GM19351 (cell line): ENCODE results near the gene SUSD4.

Experiments used
- ATAC-seq: cut with Tn5 transposase; IDR thresholded peaks from one replicate; pipeline ENCODE4 v1.9.1; 2021; ENCODE audit warnings: mild to moderate bottlenecking, moderate library complexity; ENCODE audit not compliant: unreplicated experiment

SUSD4 gene

DNA sequence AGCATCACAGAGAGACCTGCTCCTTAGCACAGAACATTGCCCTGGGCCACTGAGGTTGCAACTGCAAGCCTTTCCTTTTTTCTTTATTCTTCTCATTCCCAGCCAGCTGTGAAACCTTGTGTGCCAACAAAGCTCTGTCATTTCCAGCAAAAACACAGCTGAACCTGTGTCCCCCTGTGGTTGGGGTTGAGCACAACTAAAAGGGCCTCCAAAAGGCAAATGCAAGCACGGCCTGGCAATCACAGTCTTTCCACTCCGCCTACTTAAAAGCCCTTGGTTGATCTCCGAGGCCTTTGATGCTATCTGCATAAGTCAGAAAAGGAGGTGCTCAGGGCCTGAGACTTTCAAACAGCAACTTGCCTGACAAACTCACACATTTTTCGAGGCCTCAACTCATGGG lies 32.7 kb downstream of the SUSD4 start:
- ATAC-seq, result no peak

DNA sequence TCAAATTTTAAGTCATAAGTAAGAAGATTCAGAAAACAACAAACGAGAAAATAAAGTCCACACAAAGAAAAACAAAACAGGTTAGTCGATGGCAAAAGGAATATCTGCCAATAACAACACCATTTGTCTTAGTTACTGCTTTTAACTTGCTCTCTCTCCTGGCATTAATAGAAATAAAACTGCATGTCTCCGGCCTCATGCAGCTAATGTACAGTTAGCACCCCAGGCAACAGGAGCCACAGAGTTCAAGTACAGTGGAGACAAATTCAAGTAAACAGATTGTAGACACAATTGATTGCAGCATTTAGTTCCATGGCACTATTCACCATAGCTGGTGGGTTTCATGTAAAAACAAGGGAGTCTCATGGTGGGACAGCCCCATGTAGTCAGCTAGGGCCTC lies 33.5 kb downstream of the SUSD4 start:
- no peak for ATAC-seq

DNA sequence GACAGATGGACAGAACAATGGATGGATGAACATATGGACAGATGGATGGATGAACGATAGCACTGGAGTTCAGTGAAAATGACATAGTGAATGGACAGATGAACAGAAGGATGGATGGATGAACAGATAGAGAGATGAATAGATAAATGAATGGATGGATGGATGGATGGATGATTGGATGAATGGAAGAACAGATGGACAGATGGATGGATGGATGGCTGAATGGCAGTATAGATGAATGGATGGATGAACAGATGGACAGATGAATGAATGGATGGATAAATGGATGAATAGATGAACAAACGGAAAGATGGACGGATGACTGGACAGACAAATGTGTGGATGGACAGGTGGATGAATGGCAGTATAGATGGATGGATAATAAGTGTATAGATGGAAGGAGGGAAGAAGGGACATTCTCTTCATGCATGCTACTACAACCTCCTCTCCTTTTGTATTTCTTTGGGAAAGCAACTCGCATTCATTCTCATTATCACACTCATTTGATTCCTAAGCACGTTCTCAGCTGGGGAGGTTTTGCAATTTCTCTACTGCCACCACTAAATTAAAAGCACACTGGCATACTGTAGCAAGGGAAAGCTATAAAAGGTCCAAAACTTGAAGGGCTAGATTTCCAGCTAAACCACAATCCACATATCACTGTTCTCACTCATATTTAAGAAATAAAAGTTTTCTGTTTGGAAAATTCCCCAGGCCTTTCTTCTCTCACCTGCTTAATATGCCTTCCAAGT lies 34.1 kb downstream of the SUSD4 start:
- ATAC-seq, result no peak

DNA sequence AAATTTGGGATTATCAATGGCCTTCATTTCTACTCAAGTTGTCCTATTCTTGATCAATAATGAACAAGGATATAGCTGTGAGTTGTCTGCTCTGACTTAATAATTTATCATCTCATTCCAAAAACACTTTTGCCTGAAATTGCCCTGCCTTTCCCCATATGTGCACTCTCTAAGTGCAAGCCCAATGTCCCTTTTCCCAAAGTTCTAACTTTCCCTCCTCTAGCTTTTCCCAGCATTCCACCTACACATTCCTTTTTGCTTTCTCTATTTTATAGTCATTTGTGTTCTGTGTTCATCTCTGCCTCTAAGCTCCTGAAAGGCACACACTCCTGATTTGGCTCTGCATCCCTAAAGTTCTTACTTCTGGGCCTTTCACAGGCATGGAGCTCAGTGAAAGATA lies 34.7 kb downstream of the SUSD4 start:
- no peak for ATAC-seq

DNA sequence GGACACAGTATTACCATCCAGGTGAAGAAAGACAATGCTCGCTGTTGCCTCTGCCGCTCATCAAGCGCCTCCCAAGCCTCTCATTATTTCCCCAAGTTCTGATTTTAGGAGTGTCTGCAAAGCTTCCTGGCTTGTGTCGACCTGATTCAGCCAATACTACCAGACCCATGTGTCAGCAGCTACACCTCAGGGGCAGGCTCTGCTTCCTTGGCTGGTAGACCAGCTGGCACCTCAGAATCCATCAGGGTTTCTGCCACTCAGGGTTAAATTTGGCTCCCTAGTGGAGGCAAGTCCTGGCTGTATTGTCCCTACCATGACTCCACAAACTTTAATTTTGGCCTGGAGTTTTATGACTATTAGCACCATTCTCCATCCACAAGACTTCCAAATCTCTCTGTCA lies 35.4 kb downstream of the SUSD4 start:
- no peak for ATAC-seq

DNA sequence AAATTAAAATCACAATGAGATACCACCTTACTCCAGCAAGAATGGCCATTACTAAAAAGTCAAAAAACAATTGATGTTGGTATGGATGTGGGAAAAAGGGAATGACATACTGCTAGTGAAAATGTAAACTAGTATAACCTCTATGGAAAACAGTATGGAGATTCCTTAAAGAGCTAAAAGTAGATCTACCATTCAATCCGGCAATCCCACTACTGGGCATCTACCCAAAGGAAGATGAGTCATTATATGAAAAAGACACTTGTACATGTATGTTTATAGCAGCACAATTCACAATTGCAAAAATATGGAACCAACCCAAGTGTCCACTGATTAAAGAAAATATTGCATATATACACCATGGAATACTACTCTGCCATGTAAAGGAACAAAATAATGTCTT lies 37.2 kb downstream of the SUSD4 start:
- ATAC-seq, result no peak

DNA sequence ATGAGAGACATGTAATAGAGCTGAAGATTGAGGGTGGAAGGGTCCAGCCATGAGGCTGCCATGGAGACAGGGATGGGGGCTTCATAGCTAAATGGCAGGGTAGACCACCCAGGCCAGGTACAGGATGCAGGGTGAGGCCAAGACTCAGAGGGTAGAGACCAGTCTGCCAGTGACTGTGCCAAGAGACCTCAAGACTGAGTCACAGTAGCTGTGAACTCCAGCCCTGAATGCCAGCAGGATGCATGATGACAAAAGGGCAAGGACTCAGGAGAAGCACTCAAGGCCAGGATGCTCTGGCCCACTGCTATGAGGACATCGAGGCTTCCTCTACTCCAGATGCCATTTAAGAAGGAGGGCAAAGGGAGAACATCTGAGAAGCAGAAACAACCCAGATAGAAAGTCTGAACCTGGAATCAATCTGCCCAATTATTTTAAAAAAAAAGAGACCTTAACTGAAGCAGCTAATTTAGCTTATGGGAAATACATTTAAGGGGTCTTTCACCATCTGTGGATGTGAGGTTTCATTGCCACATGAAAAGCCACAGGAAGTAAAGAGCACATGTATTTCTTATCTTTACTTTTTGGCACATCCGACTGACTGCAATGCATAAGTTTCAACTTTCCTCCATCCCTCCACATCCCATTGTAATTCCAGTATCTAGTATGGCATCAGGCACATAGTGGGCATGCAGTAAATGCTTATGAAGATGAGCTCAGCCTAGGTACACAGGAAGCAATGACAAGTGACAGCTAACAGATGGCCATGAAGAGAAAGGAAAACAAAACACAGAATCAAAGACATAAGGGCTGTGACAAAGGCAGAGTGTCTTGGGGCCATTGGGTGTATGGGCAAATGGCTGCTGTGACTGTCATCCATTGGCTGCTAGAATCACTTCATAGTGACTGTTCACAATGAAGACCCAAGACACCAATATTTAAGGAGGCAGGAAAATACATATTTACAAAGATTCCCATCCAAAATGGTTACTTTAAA lies 40.2 kb downstream of the SUSD4 start:
- ATAC-seq, result no peak

DNA sequence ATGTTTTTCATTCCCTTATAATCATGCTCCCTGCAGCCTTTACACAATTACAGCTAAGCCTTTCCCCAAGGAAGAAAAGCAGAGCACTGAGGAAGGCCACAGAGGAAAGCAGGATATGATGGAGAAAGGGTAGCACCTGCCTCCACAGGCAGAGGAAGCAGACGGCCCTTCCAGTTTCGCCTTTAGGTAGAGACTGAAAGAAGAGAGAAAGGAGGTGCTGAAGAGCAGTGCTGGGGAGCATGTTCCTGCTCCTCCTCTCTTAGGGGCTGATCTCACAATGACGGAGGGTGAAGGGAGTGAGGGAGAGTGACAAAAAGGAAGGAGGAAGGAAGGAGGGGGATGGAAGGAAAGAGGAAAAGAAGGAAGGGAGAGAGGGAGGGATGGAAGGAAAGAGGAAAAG lies 41.1 kb downstream of the SUSD4 start:
- no peak for ATAC-seq

DNA sequence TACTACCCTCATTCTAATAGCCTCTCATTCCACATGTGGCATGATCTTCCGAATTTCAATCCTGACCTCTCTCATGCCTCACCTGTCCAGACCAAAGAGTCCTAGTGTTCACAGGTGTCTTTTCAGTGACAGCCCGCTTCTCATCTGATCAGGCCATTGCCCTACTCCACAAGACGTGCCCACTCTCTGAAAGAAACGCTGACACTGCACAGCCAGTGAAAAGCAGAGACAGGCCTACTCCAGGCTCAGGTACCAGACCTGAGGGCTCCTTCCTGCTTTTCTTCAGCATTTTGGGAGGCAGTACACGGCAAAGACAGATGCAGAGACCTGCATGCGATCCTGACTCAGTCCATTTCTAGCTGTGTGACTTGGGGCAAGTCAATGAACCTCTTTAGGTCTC lies 43.0 kb downstream of the SUSD4 start:
- no peak for ATAC-seq

DNA sequence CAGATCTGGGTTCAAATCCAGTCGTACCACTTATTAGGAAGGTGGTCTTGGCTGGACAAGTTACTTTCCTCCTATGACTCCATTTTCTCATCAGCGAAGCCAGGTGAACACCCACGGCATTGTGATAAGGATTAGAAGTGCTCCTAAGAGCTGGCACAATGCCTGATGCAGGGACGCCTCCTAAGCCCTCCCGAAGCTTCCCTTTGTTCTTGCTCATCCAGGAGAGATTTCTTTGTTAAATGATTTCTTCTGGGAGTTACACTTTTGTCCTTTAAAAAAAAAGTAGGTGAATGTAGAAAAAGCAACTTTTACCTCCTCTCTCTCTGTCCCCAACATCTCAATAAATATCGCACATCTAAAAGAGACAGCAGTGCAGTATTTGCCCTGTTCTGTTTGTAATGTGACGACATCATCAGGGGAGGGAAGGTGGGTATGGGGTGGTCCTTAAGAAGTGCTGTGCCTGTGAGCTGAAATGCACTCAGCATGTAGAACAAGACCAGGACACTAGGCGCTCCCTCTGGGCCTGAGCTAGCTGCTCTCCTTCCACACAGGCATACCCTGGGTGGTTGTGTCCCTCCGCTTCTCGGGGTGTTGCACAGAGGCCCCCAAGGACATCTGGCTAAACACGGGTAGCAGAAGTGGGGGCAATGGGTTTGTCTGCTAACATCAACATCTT lies 43.9 kb downstream of the SUSD4 start:
- ATAC-seq, result no peak

DNA sequence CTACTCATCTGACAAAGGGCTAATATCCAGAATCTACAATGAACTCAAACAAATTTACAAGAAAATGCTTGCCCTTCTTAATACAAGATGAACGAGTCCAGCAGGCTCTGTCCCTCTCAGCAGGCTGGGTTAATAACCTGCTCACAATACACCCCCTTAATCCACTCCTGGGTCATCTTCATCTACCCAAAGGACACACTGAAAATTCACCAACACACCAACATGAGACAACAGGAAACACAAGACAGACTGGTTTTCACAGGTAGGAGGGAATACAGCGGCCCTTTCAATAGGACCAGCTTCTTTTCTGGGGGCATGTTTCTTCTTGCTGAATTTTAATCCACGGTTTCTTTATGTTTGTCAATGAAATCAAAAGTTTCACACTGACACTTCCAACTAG lies 44.6 kb downstream of the SUSD4 start:
- ATAC-seq, result no peak

DNA sequence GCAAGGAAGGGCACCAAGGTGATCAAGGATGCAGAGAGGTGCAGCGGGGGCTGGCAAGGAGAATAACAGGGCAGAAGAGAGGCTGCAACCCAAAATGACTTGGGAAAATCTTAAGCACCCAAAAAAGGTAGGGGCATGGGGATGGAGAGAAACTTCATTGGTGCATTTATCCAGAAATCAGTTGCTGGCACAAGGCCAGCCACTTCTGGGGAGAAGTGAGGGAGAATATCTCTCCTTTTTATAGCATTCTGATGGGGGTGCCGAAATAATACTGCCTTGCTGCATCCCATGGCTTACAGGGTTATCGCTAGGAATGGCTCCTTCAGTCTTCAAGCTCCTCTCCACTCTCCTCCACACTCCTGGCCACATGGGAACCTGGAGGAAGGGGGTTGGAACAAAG lies 47.9 kb downstream of the SUSD4 start:
- ATAC-seq, result no peak

DNA sequence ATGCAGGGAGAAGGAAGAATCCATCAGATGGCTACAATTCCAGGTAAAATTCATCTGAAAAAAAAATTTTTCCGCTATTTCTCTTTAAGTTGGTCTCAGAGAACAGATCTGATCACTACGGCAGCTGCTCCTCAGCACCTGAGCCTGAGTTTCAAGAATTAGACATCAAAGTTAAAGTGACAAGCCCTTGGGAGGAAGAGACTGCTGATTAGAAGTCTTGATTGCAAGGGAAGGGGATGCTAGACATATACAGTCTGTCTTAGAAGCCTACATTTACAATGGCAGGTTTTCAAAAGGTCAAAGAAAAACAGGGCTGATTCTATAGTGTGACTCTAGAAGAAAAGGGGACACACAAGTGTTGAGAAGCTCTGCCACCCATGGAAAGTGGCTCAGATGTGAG lies 48.3 kb downstream of the SUSD4 start:
- ATAC-seq, result no peak

DNA sequence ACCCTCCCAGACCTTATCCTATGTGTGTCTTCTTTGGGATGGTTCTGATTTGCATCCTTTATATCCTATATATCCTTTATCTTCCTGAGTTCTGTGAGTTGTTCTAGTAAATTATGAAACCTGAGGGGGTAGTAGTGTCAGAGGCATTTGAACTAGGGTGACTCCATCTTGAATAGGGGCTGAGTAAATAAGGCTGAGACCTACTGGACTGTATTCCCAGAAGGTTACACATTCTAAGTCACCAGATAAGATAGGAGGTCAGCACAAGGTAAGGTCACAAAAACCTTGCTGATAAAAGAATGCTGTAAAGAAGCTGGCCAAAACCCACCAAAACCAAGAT lies 50.6 kb downstream of the SUSD4 start:
- ATAC-seq, result no peak

DNA sequence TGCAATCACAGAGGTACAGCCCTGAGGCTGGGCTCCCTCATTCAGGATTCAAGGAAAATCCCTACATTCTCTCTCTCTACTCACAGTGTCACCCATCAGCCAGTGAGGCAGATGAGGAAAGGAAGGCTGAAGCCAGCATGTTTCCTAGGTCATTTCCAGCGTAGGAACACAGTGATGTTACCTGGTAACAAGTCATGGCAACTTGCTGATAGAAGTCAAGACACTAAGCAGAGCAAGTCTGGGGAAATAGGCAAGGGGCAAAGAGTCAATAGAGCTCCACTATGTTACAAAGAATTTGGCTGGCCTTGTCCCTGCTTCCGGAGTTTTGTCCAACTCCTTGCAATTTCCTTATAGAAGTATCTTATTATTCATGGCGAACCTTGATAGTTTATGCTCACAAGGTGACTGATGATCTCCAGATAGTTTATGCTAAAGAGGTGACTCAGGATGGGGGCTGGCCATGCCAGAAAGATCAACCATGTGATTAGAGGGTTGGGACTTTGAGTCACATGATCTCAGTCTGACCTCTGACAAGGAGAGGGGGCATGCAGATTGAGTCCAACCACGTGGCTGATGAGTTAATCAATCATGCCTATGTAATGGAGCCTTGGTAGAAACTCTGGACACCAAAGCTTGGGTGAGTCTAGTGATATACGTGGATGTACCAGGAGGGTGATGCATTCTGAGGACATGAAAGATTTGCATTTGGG lies 51.1 kb downstream of the SUSD4 start:
- ATAC-seq, result no peak

DNA sequence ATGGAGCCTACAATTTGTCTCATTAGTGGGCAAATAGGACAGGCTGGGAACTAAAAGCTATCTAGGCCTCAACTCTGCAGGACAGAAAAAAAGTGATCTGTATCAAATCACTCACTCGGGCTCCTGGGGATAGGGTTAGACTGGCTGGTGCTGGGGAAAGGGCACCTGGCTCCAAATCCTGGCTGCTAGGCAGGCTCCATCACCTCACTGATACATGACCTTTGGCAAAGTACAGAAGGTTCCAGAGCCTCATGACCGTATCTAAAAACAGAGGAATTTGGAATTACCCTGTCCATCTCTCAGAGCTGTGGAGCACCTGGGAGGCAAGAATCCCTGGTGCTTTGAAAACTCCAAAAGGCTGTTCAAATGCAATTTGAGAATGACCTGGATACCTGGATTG lies 51.7 kb downstream of the SUSD4 start:
- ATAC-seq, result no peak

DNA sequence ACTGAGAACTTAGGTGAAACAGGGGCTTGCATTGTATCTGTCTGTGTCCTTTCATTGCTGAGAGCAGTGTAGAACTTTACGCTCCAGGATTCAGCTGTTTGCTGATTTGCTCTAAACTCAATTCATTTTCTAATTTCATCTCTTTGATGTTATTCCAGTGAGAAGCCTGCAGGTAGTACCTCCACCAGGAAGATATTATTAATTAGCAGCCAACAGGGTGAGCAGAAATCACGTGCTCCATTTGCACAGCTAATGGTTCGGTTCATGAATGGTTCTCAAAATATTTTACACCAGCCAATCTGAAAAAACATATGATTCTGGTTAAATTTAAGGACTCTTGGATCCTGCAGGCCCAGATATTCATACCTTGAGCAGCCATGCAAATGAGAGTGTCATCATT lies 52.1 kb downstream of the SUSD4 start:
- ATAC-seq, result no peak

DNA sequence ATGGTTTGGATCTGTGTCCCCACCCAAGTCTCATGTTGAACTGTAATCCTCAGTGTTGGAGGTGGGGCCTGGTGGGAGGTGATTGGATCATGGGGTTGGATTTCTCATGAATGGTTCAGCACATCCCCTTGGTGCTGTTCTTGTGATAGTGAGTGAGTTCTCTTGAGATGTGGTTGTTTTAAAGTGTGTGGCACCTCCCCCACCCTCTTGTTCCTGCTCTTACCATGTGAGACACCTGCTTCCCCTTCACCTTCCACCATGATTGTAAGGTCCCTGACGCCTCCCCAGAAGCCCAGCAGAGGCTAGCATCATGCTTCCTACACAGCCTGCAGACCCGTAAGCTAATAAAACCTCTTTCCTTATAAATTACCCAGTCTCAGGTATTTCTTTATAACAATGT lies 55.8 kb downstream of the SUSD4 start:
- ATAC-seq, result no peak

DNA sequence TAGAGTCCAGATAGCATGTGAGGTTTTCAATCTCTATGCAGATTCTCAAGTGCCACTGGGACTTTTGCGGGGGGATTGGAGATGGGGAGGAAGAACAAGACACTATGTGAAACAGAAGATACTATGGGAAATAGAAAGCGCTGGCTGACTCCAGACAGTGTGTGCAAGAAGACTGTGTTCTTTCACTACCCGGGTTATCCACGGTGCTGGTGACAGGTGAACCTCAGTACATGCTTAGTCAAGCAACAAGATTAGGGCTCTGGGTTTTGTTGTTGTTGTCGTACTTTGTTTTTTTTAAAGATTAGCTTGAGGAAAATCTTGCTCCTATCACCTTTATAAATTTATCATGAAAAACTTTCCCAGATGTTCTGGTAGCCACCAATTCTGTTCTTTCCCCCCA lies 56.4 kb downstream of the SUSD4 start:
- ATAC-seq, result no peak

DNA sequence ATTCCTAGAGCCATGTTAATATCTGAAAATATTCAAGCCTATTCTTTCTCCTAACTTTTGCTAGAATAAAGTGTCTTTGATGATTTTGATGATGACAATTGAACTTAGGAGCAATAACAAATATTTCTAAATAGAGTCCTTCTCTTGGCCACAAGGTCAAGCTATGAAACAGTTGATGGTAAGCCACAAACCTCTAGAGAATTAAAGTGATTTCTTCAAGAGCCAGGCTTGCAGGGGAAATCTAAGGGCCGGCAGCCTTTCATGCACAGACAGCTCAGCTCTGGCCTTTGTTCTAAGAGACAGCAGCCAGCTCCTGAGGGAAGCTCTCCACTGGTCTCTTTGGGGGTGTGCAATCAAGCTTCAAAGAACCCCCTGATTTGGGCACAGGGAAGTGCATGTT lies 59.0 kb downstream of the SUSD4 start:
- ATAC-seq, result no peak

DNA sequence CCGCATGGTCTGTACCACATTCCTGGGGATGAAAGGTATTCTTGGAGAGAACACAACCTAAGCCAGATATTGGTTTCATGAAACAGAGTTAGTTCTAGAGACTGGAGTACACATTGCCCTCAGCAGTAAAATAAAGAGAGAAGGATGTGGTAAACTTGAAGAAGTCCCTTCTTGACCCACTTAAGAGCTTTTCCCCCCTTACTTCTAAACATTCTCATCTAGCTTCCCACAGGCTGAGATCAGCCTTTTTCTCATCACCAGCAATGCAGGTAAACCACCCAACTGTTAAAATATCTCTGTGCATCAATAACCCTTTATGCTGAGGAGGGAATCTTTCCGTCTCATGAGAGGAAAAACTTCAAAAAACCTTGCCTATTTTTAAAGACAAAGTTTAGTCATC lies 62.6 kb downstream of the SUSD4 start:
- ATAC-seq, result no peak
